Mesenchymal stem cell (in vitro differentiated cells and primary cell): ENCODE measurements around the gene ADAM10.

Source experiments
- DNase-seq: peaks from one replicate; pipeline ENCODE4 v3.0.0-alpha.2; 2013
- H2AFZ ChIP-seq: one replicate; pipeline ENCODE4 v1.6.1; 2013; ENCODE audit warnings: low read depth, mild to moderate bottlenecking, control low read depth, inconsistent platforms, low read length, moderate library complexity
- H2AK5ac ChIP-seq: 2 replicates; pipeline ENCODE4 v1.6.1; 2013; ENCODE audit warnings: low read length, moderate library complexity, mild to moderate bottlenecking, inconsistent platforms; ENCODE audit not compliant: severe bottlenecking
- H2BK120ac ChIP-seq: one replicate; pipeline ENCODE4 v1.6.1; 2013; ENCODE audit warnings: low read depth, mild to moderate bottlenecking, inconsistent platforms, low read length, moderate library complexity
- H2BK12ac ChIP-seq, 2 experiments: one replicate each; pipeline ENCODE4 v1.6.1; 2013; ENCODE audit warnings: inconsistent platforms in 2 of 2, low read length in 2 of 2, mild to moderate bottlenecking in 2 of 2, moderate library complexity in 2 of 2, control low read depth in 1 of 2
- H2BK15ac ChIP-seq: one replicate; pipeline ENCODE4 v1.6.1; 2013; ENCODE audit warnings: mild to moderate bottlenecking, low read depth, inconsistent platforms; ENCODE audit not compliant: poor library complexity, severe bottlenecking
- H2BK5ac ChIP-seq: 2 replicates; pipeline ENCODE4 v1.6.1; 2013; ENCODE audit warnings: low read depth, mild to moderate bottlenecking, low read length, control low read depth, inconsistent platforms; ENCODE audit not compliant: poor library complexity, severe bottlenecking
- H3K14ac ChIP-seq, 2 experiments: one replicate each; pipeline ENCODE4 v1.6.1; 2013; ENCODE audit warnings: inconsistent platforms in 2 of 2, low read length in 2 of 2, control low read depth in 1 of 2, mild to moderate bottlenecking in 1 of 2, moderate library complexity in 1 of 2
- H3K18ac ChIP-seq, 2 experiments: one replicate each; pipeline ENCODE4 v1.6.1; 2013; ENCODE audit warnings: inconsistent platforms in 2 of 2, low read length in 2 of 2, control low read depth in 1 of 2, low read depth in 1 of 2, mild to moderate bottlenecking in 1 of 2
- H3K23ac ChIP-seq, 2 experiments: one replicate each; pipeline ENCODE4 v1.6.1; 2013; ENCODE audit warnings: inconsistent platforms in 2 of 2, low read length in 2 of 2, mild to moderate bottlenecking in 2 of 2, moderate library complexity in 2 of 2, control low read depth in 1 of 2
- H3K27ac ChIP-seq: 2 replicates; pipeline ENCODE4 v1.5.1; 2013; ENCODE audit warnings: mild to moderate bottlenecking, moderate library complexity, low read length, control low read depth, inconsistent platforms; ENCODE audit not compliant: poor library complexity, severe bottlenecking
- H3K27me3 ChIP-seq, 2 experiments: 2 replicates each; pipeline versions ENCODE4 v1.6.1 to v1.7.0; 2013; ENCODE audit warnings: low read length in 2 of 2, mild to moderate bottlenecking in 2 of 2, moderate library complexity in 2 of 2, control low read depth in 1 of 2, inconsistent platforms in 1 of 2; ENCODE audit not compliant: control insufficient read depth in 1 of 2, insufficient read depth in 1 of 2
- H3K36me3 ChIP-seq, 2 experiments: 2 replicates each; pipeline versions ENCODE4 v1.6.1 to v1.7.0; 2013; ENCODE audit warnings: low read length in 2 of 2, control low read depth in 1 of 2, inconsistent platforms in 1 of 2, low read depth in 1 of 2, mild to moderate bottlenecking in 1 of 2; ENCODE audit not compliant: insufficient read depth in 2 of 2, control insufficient read depth in 1 of 2
- H3K4ac ChIP-seq, 2 experiments: one replicate each; pipeline ENCODE4 v1.6.1; 2013; ENCODE audit warnings: inconsistent platforms in 2 of 2, low read length in 2 of 2, mild to moderate bottlenecking in 2 of 2, moderate library complexity in 2 of 2, control low read depth in 1 of 2, low read depth in 1 of 2
- H3K4me1 ChIP-seq: 2 replicates; pipeline ENCODE4 v1.6.1; 2013; ENCODE audit warnings: low read depth, low read length, control low read depth; ENCODE audit not compliant: control insufficient read depth, insufficient read depth
- H3K4me2 ChIP-seq: 2 replicates; pipeline ENCODE4 v1.6.1; 2013; ENCODE audit warnings: low read length, mild to moderate bottlenecking, inconsistent platforms; ENCODE audit not compliant: poor library complexity, severe bottlenecking
- H3K4me3 ChIP-seq, 2 experiments: 2 replicates each; pipeline versions ENCODE4 v1.5.1 to v1.7.0; 2013; ENCODE audit warnings: low read length in 2 of 2, mild to moderate bottlenecking in 2 of 2, control low read depth in 1 of 2, low read depth in 1 of 2; ENCODE audit not compliant: insufficient read depth in 1 of 2
- H3K79me1 ChIP-seq: replicated peaks from 2 replicates; pipeline ENCODE4 v1.6.1; 2013; ENCODE audit warnings: mild to moderate bottlenecking, control low read depth, low read length, inconsistent platforms; ENCODE audit not compliant: poor library complexity, severe bottlenecking
- H3K9ac ChIP-seq: 2 replicates; pipeline ENCODE4 v1.7.0; 2013; ENCODE audit warnings: mild to moderate bottlenecking, low read length, moderate library complexity
- H3K9me3 ChIP-seq: 2 replicates; pipeline ENCODE4 v1.7.0; 2013; ENCODE audit warnings: mild to moderate bottlenecking, low read length; ENCODE audit not compliant: control insufficient read depth
- H4K8ac ChIP-seq: one replicate; pipeline ENCODE4 v1.6.1; 2013; ENCODE audit warnings: inconsistent platforms, mild to moderate bottlenecking, low read length, moderate library complexity
- H4K91ac ChIP-seq: one replicate; pipeline ENCODE4 v1.6.1; 2013; ENCODE audit warnings: mild to moderate bottlenecking, low read length, inconsistent platforms
- WGBS: methylation state at CpG from one replicate; pipeline ENCODE4 v1.1.7; 2013; ENCODE audit warnings: mixed read lengths; 5-methylcytosine and 5-hydroxymethylcytosine counted together

The ADAM10 gene

DNA sequence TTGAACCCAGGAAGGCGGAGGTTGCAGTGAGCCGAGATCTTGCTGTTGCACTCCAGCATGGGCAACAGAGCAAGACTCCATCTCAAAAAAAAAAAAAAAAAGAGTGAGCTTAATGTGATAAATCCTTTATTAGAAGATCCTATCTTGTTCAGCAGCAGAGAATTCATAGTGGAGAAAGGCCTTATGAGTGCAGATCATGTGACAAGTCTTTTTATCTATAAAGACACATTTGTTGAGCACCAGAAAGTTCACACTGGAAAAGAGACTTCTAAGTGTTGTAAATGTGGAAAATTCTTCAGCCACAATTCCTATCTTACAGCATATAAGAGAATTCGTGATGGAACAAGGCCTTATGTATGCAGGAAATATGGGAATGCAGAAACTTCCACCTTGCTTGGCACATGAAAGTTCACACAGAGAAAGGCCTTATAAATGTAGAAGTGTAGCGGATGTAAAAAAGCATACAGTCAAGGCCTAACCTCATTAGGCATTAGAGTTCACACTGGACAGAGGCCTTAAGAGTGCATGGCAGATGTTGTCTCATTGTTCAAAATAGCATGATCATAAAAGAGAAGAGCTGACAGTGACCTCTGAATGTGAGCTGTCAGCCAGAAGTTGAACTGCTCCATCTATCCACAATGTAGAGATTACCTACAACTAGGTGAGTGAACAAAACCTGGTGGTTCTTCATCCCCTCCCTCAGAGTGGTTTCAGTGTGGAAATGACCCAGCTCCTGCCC, 16.7 kb downstream of the ADAM10 start:
- no peak overlapping the region for H4K91ac ChIP-seq
- no peaks in the 10 kb centered on the region for H3K79me1 ChIP-seq
- H3K27ac ChIP-seq: no peak overlapping the region
- H3K9me3 ChIP-seq: no peaks in the 10 kb centered on the region
- peaks cover 0 to 5% of the 10 kb centered on the region in 2 experiments for H3K36me3 ChIP-seq
- H4K8ac ChIP-seq: no peak overlapping the region
- H3K27me3 ChIP-seq: no peaks in the 10 kb centered on the region
- H2BK120ac ChIP-seq: no peak overlapping the region
- no peak overlapping the region for H3K4me2 ChIP-seq
- no peak overlapping the region for H2AK5ac ChIP-seq
- H2AFZ ChIP-seq: no peak overlapping the region
- H2BK15ac ChIP-seq: no peak overlapping the region
- no peak overlapping the region for H3K9ac ChIP-seq
- no peak overlapping the region for H3K4ac ChIP-seq
- no peak overlapping the region for H2BK5ac ChIP-seq
- 99% methylated on average over 4 of the region's 4 CpGs for WGBS
- no peak overlapping the region for H3K14ac ChIP-seq
- H3K18ac ChIP-seq: no peak overlapping the region
- H3K23ac ChIP-seq: no peak overlapping the region
- no peak overlapping the region for H3K4me3 ChIP-seq
- H3K4me1 ChIP-seq: peaks cover 12% of the 10 kb centered on the region
- DNase-seq: no peak
- H2BK12ac ChIP-seq: no peak overlapping the region

- Histone ChIP-seq H2BK5ac (no peak overlapping the region), H3K9me3 (no peaks in the 10 kb centered on the region), H3K27ac (peak overlapping the region; percentile 67), H3K36me3 (peaks cover 0 to 5% of the 10 kb centered on the region in 2 experiments), H4K91ac (no peak overlapping the region), H2BK15ac (no peak overlapping the region), H3K4me2 (peak overlapping the region; percentile 38), H3K4me1 (peaks cover 12% of the 10 kb centered on the region), H3K4me3 (no peak overlapping the region), H3K14ac (no peak overlapping the region), H3K27me3 (no peaks in the 10 kb centered on the region), H2AK5ac (peak overlapping the region; percentile 46), H3K4ac (no peak overlapping the region), H2BK120ac (no peak overlapping the region), H2AFZ (no peak overlapping the region), H3K79me1 (no peaks in the 10 kb centered on the region), H3K9ac (peak overlapping the region; percentile 56), H4K8ac (no peak overlapping the region), H3K18ac (peak overlapping the region in 1 of 2 experiments; percentile 50), H2BK12ac (no peak overlapping the region), H3K23ac (no peak overlapping the region)
- DNase-seq: peak; percentile 86
- 37% methylated on average over 3 of the region's 5 CpGs for WGBS
Measured at GRCh38 chr15:58731756-58732535, 17.6 kb downstream of the ADAM10 start.

- H3K4me2 ChIP-seq: no peak overlapping the region
- no peak overlapping the region for H3K27ac ChIP-seq
- no peak overlapping the region for H4K8ac ChIP-seq
- H3K18ac ChIP-seq: no peak overlapping the region
- H2BK12ac ChIP-seq: no peak overlapping the region
- no peaks in the 10 kb centered on the region for H3K79me1 ChIP-seq
- no peak overlapping the region for H3K14ac ChIP-seq
- no peak overlapping the region for H2AK5ac ChIP-seq
- H3K4me1 ChIP-seq: peaks cover 14% of the 10 kb centered on the region
- no peak overlapping the region for H3K4ac ChIP-seq
- 94% methylated on average over 11 of the region's 12 CpGs for WGBS
- H3K4me3 ChIP-seq: no peak overlapping the region
- no peak overlapping the region for H2AFZ ChIP-seq
- peaks cover 0 to 5% of the 10 kb centered on the region in 2 experiments for H3K36me3 ChIP-seq
- no peak overlapping the region for H4K91ac ChIP-seq
- H3K9ac ChIP-seq: no peak overlapping the region
- H3K9me3 ChIP-seq: no peaks in the 10 kb centered on the region
- H2BK120ac ChIP-seq: no peak overlapping the region
- DNase-seq: no peak
- H2BK5ac ChIP-seq: no peak overlapping the region
- H3K27me3 ChIP-seq: no peaks in the 10 kb centered on the region
- H3K23ac ChIP-seq: no peak overlapping the region
- H2BK15ac ChIP-seq: no peak overlapping the region
Measured at GRCh38 chr15:58726867-58727266, 22.6 kb downstream of the ADAM10 start.

- DNase-seq: peak; percentile 70
Measured at GRCh38 chr15:58724466-58724865, 25.0 kb downstream of the ADAM10 start.

More at GRCh38 chr15:58724466-58724865, 25.0 kb downstream of the ADAM10 start:
- Histone ChIP-seq H3K14ac (no peak overlapping the region), H3K27me3 (no peaks in the 10 kb centered on the region), H3K4me2 (no peak overlapping the region), H2BK120ac (no peak overlapping the region), H3K23ac (no peak overlapping the region), H2AFZ (no peak overlapping the region), H3K4me3 (no peak overlapping the region), H3K9me3 (no peaks in the 10 kb centered on the region), H3K18ac (no peak overlapping the region), H3K27ac (peak overlapping the region; percentile 24), H3K4ac (no peak overlapping the region), H2AK5ac (no peak overlapping the region), H2BK5ac (no peak overlapping the region), H2BK15ac (no peak overlapping the region), H4K91ac (no peak overlapping the region), H3K9ac (peak overlapping the region; percentile 16), H2BK12ac (no peak overlapping the region), H4K8ac (no peak overlapping the region), H3K4me1 (peaks cover 6% of the 10 kb centered on the region), H3K36me3 (peaks cover 0 to 3% of the 10 kb centered on the region in 2 experiments), H3K79me1 (no peaks in the 10 kb centered on the region)
- WGBS: no CpG with 5 or more reads among the region's 1 CpG
